HCT116 (cell line): Measurements from ENCODE around the gene LIPE. TPM values are rescaled to one million over a fixed set of nuclear protein-coding genes. Genes with fewer than 3 reads are reported as not detected.

Experiments
- ATAC-seq: fragments of 200-7000 bp; cut with Tn5 transposase; 2 replicates; pipeline ENCODE4 v1.9.1; 2020; ENCODE audit warnings: mild to moderate bottlenecking, moderate library complexity
- BruUV-seq: library from RNA; stranded (reverse); fragments of 400-500 nt; replicated peaks from 2 replicates; lab custom pipeline; 2021; lab: Mats Ljungman, UMichigan
- CTCF ChIA-PET: fragments of 300-600 bp; sonication (Branson Sonifier 250); formaldehyde crosslinking; loops from one replicate; lab custom pipeline; 2021; ENCODE audit warnings: antibody characterized with exemption; lab: Charles Lee
- POLR2A ChIA-PET: fragments of 300-600, 350-600 bp; sonication (Branson Sonifier 250); formaldehyde crosslinking; loops from one replicate; lab custom pipeline; 2021; ENCODE audit warnings: antibody characterized with exemption; lab: Charles Lee
- RAD21 ChIA-PET, 2 experiments: fragments of 300-600 bp; sonication (Branson Sonifier 250); formaldehyde crosslinking; loops; one replicate each; lab custom pipeline; 2023; ENCODE audit warnings: low total read pairs in 2 of 2; ENCODE audit not compliant: uncharacterized antibody in 2 of 2, unreplicated experiment in 2 of 2, low non-redundant PET in 1 of 2; lab: Charles Lee
- DNase-seq: peaks from one replicate; pipeline ENCODE4 v3.0.0-alpha.2; 2010; ENCODE audit warnings: low read depth, low spot score
- H2AFZ ChIP-seq: fragments of 200-600 bp; shearing (Covaris generic), sonication (generic); 2 replicates; pipeline ENCODE4 v1.6.1; 2017; ENCODE audit warnings: low read depth, mixed run types, mixed read lengths, antibody characterized with exemption, low read length; ENCODE audit not compliant: poor library complexity, severe bottlenecking
- H3K27ac ChIP-seq: 2 replicates; pipeline ENCODE4 v1.5.1; 2012; ENCODE audit warnings: low read depth, low read length
- H3K27me3 ChIP-seq: fragments of 200-600 bp; sonication (generic); 2 replicates; pipeline ENCODE4 v1.6.1; 2016; ENCODE audit warnings: mixed run types, low read length, mixed read lengths; ENCODE audit not compliant: insufficient read depth
- H3K36me3 ChIP-seq, 2 experiments: fragments of 200-500 bp in 1 of 2; fragments of 200-600 bp in 1 of 2; sonication (Bioruptor generic) in 1 of 2; sonication (generic) in 1 of 2; 2 replicates each; pipeline versions ENCODE4 v1.5.1 to v1.6.1; 2014 to 2016; ENCODE audit warnings: low read length in 2 of 2, inconsistent platforms in 1 of 2, mixed read lengths in 1 of 2, mixed run types in 1 of 2; ENCODE audit not compliant: insufficient read depth in 2 of 2, control insufficient read depth in 1 of 2
- H3K4me1 ChIP-seq, 2 experiments: fragments of 200-600 bp in 1 of 2; sonication (generic) in 1 of 2; 2 replicates each; pipeline versions ENCODE4 v1.5.1 to v1.6.1; 2012 to 2017; ENCODE audit warnings: low read length in 2 of 2, inconsistent platforms in 1 of 2, mild to moderate bottlenecking in 1 of 2, mixed read lengths in 1 of 2, mixed run types in 1 of 2, moderate library complexity in 1 of 2; ENCODE audit not compliant: insufficient read depth in 2 of 2, control insufficient read depth in 1 of 2
- H3K4me2 ChIP-seq: fragments of 200-600 bp; sonication (generic); 2 replicates; pipeline ENCODE4 v1.6.1; 2017; ENCODE audit warnings: mixed run types, low read length, mixed read lengths
- H3K4me3 ChIP-seq, 2 experiments: fragments of 200-600 bp in 1 of 2; sonication (generic) in 1 of 2; replicated peaks in 1 of 2; 2 replicates each; pipeline ENCODE4 v1.5.1; 2011 to 2016; ENCODE audit warnings: low read length in 2 of 2, control low read depth in 1 of 2, low read depth in 1 of 2, mild to moderate bottlenecking in 1 of 2, mixed read lengths in 1 of 2, mixed run types in 1 of 2
- H3K79me2 ChIP-seq: fragments of 200-600 bp; sonication (generic); 2 replicates; pipeline ENCODE4 v1.6.1; 2017; ENCODE audit warnings: mild to moderate bottlenecking, mixed run types, low read length, moderate library complexity, mixed read lengths; ENCODE audit not compliant: insufficient read depth
- H3K9ac ChIP-seq: fragments of 200-600 bp; sonication (generic); 2 replicates; pipeline ENCODE4 v1.6.1; 2016; ENCODE audit warnings: low read length, mixed read lengths
- H3K9me2 ChIP-seq: fragments of 200-600 bp; sonication (generic), shearing (Covaris generic); 2 replicates; pipeline ENCODE4 v1.6.1; 2017; ENCODE audit warnings: mixed run types, mild to moderate bottlenecking, moderate library complexity; ENCODE audit not compliant: insufficient read depth
- H3K9me3 ChIP-seq, 2 experiments: fragments of 200-500 bp in 1 of 2; fragments of 200-600 bp in 1 of 2; sonication (Bioruptor generic) in 1 of 2; sonication (generic) in 1 of 2; 2 replicates each; pipeline ENCODE4 v1.6.1; 2014 to 2017; ENCODE audit warnings: low read length in 2 of 2, mixed read lengths in 2 of 2, inconsistent platforms in 1 of 2, low read depth in 1 of 2, mild to moderate bottlenecking in 1 of 2, mixed run types in 1 of 2, moderate library complexity in 1 of 2; ENCODE audit not compliant: control insufficient read depth in 1 of 2, insufficient read depth in 1 of 2
- H4K20me1 ChIP-seq: fragments of 200-600 bp; sonication (generic), shearing (Covaris generic); 2 replicates; pipeline ENCODE4 v1.6.1; 2017; ENCODE audit warnings: mixed run types, mild to moderate bottlenecking, moderate library complexity; ENCODE audit not compliant: insufficient read depth
- CEBPB ChIP-seq: IDR thresholded peaks from 2 replicates; pipeline ENCODE4 v1.6.1; 2012; ENCODE audit warnings: low read depth
- EZH2 ChIP-seq: fragments of 200-600 bp; sonication (generic); IDR thresholded peaks from 2 replicates; pipeline ENCODE4 v1.6.1; 2017; ENCODE audit warnings: antibody characterized with exemption, mixed run types
- JUND ChIP-seq: IDR thresholded peaks from 2 replicates; pipeline ENCODE4 v1.6.1; 2012
- POLR2AphosphoS5 ChIP-seq: IDR thresholded peaks from 2 replicates; pipeline ENCODE4 v1.6.1; 2011; ENCODE audit warnings: mild to moderate bottlenecking, low read depth, low read length, moderate library complexity
- SP1 ChIP-seq: IDR thresholded peaks from 2 replicates; pipeline ENCODE4 v1.6.1; 2012; ENCODE audit warnings: low read depth
- intact Hi-C: fragments of 100-400 bp; cut with micrococcal nuclease; formaldehyde crosslinking; loops from 2 replicates; pipeline ENCODE4 v1.10.0; 2022
- total RNA-seq: library from RNA; stranded (reverse); gene quantifications from one replicate; pipeline ENCODE4 v1.2.1, GENCODE V29; 2021; ENCODE audit not compliant: unreplicated experiment
- TF ChIP-seq, protein P1 (sequence below): IDR thresholded peaks from 2 replicates; pipeline ENCODE4 v1.6.1; 2012
- TF ChIP-seq, protein P2 (sequence below): IDR thresholded peaks from 2 replicates; pipeline ENCODE4 v1.6.1; 2012; ENCODE audit warnings: low read depth
- TF ChIP-seq, protein P3 (sequence below): IDR thresholded peaks from 2 replicates; pipeline ENCODE4 v1.6.1; 2011; ENCODE audit warnings: mild to moderate bottlenecking, low read length, moderate library complexity; ENCODE audit not compliant: insufficient replicate concordance; ENCODE audit errors: extremely low read depth
- TF ChIP-seq, protein P4 (sequence below): IDR thresholded peaks from 2 replicates; pipeline ENCODE4 v1.6.1; 2012

LIPE gene
- total RNA-seq, 1 experiment from 2014 or later, result 11.3 TPM

DNA sequence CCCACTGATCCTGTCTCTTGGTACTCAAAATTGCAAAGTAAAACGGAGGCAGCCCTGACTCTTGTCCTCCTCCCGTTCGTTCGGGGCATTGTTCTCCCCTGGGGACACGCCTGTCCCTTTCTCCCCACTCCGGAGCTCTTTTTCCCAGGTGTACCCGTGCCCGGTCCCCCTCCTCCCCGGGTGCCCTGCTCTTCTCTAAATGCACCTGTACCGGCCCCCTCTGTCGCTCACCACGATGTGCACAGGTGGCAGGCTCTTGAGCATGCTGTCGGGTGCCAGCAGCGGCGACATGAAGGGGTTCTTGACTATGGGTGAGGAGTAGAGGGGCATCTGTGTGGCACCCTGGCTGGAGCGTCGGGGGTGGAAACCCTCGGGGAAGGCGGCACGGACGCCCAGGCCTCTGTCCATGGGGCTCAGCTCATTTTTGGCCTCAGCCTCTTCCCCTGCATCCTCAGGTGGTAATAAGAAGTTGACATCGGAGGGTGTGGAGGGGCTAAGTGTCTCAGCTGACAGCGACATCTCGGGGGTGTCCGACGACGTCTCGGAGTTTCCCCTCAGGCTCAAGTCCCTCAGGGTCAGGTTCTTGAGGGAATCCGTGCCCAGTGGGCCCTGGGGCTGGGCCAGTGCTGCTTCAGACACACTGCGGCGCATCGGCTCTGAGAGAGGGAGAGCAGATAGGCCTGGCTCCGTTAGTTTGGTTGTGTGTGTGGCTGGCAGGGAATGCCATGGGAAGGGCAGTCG, 24.6 kb downstream of the LIPE start:
- peak overlapping the region; percentile 35 to 50; a peak in 2 of 4 replicates for H3K4me3 ChIP-seq
- ChIA-PET RAD21 (no interaction called here), POLR2A (no interaction called here), CTCF (no interaction called here)
- DNase-seq (no peak), ATAC-seq (no peak)
- no peaks in the 10 kb centered on the region for H4K20me1 ChIP-seq
- no peaks in the 10 kb centered on the region for H3K9me2 ChIP-seq
- H3K9ac ChIP-seq, result peak overlapping the region; percentile 43; the same call in 1 of the 2 replicates
- H3K36me3 ChIP-seq, result no peaks in the 10 kb centered on the region; a peak in 1 of 4 replicates
- no peaks in the 10 kb centered on the region for H3K27me3 ChIP-seq
- H3K4me2 ChIP-seq, result peak overlapping the region; percentile 67
- intact Hi-C loops, result no loop called here
- H3K4me1 ChIP-seq, result peaks cover 5 to 24% of the 10 kb centered on the region in 2 experiments
- no peaks in the 10 kb centered on the region for H3K9me3 ChIP-seq
- BruUV-seq, result no TSS peak
- H2AFZ ChIP-seq, result no peak overlapping the region
- no peak for TF ChIP-seq CEBPB
- TF ChIP-seq SP1, result no peak
- TF ChIP-seq, protein P1, sequence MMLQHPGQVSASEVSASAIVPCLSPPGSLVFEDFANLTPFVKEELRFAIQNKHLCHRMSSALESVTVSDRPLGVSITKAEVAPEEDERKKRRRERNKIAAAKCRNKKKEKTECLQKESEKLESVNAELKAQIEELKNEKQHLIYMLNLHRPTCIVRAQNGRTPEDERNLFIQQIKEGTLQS, result no peak
- TF ChIP-seq, protein P2, sequence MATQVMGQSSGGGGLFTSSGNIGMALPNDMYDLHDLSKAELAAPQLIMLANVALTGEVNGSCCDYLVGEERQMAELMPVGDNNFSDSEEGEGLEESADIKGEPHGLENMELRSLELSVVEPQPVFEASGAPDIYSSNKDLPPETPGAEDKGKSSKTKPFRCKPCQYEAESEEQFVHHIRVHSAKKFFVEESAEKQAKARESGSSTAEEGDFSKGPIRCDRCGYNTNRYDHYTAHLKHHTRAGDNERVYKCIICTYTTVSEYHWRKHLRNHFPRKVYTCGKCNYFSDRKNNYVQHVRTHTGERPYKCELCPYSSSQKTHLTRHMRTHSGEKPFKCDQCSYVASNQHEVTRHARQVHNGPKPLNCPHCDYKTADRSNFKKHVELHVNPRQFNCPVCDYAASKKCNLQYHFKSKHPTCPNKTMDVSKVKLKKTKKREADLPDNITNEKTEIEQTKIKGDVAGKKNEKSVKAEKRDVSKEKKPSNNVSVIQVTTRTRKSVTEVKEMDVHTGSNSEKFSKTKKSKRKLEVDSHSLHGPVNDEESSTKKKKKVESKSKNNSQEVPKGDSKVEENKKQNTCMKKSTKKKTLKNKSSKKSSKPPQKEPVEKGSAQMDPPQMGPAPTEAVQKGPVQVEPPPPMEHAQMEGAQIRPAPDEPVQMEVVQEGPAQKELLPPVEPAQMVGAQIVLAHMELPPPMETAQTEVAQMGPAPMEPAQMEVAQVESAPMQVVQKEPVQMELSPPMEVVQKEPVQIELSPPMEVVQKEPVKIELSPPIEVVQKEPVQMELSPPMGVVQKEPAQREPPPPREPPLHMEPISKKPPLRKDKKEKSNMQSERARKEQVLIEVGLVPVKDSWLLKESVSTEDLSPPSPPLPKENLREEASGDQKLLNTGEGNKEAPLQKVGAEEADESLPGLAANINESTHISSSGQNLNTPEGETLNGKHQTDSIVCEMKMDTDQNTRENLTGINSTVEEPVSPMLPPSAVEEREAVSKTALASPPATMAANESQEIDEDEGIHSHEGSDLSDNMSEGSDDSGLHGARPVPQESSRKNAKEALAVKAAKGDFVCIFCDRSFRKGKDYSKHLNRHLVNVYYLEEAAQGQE, result no peak
- TF ChIP-seq, protein P3, sequence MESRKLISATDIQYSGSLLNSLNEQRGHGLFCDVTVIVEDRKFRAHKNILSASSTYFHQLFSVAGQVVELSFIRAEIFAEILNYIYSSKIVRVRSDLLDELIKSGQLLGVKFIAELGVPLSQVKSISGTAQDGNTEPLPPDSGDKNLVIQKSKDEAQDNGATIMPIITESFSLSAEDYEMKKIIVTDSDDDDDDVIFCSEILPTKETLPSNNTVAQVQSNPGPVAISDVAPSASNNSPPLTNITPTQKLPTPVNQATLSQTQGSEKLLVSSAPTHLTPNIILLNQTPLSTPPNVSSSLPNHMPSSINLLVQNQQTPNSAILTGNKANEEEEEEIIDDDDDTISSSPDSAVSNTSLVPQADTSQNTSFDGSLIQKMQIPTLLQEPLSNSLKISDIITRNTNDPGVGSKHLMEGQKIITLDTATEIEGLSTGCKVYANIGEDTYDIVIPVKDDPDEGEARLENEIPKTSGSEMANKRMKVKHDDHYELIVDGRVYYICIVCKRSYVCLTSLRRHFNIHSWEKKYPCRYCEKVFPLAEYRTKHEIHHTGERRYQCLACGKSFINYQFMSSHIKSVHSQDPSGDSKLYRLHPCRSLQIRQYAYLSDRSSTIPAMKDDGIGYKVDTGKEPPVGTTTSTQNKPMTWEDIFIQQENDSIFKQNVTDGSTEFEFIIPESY, result no peak
- TF ChIP-seq JUND, result no peak
- TF ChIP-seq, protein P4, sequence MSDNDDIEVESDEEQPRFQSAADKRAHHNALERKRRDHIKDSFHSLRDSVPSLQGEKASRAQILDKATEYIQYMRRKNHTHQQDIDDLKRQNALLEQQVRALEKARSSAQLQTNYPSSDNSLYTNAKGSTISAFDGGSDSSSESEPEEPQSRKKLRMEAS, result no peak
- no peak for TF ChIP-seq POLR2AphosphoS5
- no peak for TF ChIP-seq EZH2
- H3K27ac ChIP-seq, result no peak overlapping the region
- H3K79me2 ChIP-seq, result peaks cover 29% of the 10 kb centered on the region
